K562 (cell line): ENCODE data around the gene SGSM2. TPM values are rescaled to one million over a fixed set of nuclear protein-coding genes. Genes with fewer than 3 reads are reported as not detected.

Source experiments
- BCLAF1 ChIP-seq, 2 experiments: fragments of 450-650 bp in 1 of 2; IDR thresholded peaks; 2 replicates each; pipeline ENCODE4 v1.6.1; 2011 to 2017; ENCODE audit warnings: low read depth in 2 of 2, antibody characterized with exemption in 1 of 2, borderline replicate concordance in 1 of 2, low read length in 1 of 2, mild to moderate bottlenecking in 1 of 2, mixed read lengths in 1 of 2; ENCODE audit not compliant: control insufficient read depth in 1 of 2
- ETS2 ChIP-seq: IDR thresholded peaks from 2 replicates; pipeline ENCODE4 v1.6.1; 2016; ENCODE audit warnings: borderline replicate concordance, missing genetic modification characterization, mild to moderate bottlenecking, moderate library complexity, missing compliant biosample characterization; ENCODE audit not compliant: poor library complexity, severe bottlenecking
- FOXP4 ChIP-seq: sonication (generic); formaldehyde crosslinking; IDR thresholded peaks from 2 replicates; pipeline ENCODE4 v1.8.0; 2022; ENCODE audit warnings: mild to moderate bottlenecking, missing genetic modification reagents, borderline replicate concordance
- GTF3C2 ChIP-seq: IDR thresholded peaks from 3 replicates; pipeline ENCODE4 v1.6.1; 2011; ENCODE audit warnings: borderline replicate concordance, mild to moderate bottlenecking, moderate library complexity; ENCODE audit not compliant: insufficient read length; ENCODE audit errors: extremely low read depth
- ILK ChIP-seq: fragments of 450-650 bp; IDR thresholded peaks from 2 replicates; pipeline ENCODE4 v1.6.1; 2016; ENCODE audit warnings: missing genetic modification characterization, low read depth, mild to moderate bottlenecking, missing compliant biosample characterization, moderate library complexity, borderline replicate concordance
- JUND ChIP-seq, 2 experiments: IDR thresholded peaks; 2 replicates in 1 of 2; 3 replicates in 1 of 2; pipeline ENCODE4 v1.6.1; 2011; ENCODE audit warnings: borderline replicate concordance in 2 of 2, low read depth in 2 of 2, low read length in 2 of 2, improper control_type of control experiment in 1 of 2, missing biosample characterization in 1 of 2, missing genetic modification characterization in 1 of 2, missing genetic modification reagents in 1 of 2
- NRF1 ChIP-seq, 2 experiments: fragments of 450-650 bp; IDR thresholded peaks in 1 of 2; conservative IDR thresholded peaks in 1 of 2; 2 replicates each; pipeline ENCODE4 v1.6.1; 2014; ENCODE audit warnings: mild to moderate bottlenecking in 2 of 2
- RBM25 ChIP-seq: fragments of 200-400 bp; formaldehyde crosslinking; IDR thresholded peaks from 2 replicates; pipeline ENCODE4 v1.6.1; 2018; ENCODE audit warnings: low read length, low read depth, moderate library complexity; ENCODE audit not compliant: severe bottlenecking
- TARDBP ChIP-seq: fragments of 450-650 bp; IDR thresholded peaks from 2 replicates; pipeline ENCODE4 v1.6.1; 2016
- TCFL5 ChIP-seq: fragments of 250-450 bp; sonication (Bioruptor Pico); conservative IDR thresholded peaks from 2 replicates; pipeline ENCODE4 v1.6.1; 2021; ENCODE audit warnings: mild to moderate bottlenecking, moderate library complexity, matching md5 sums
- TEAD4 ChIP-seq, 2 experiments: sonication (generic) in 1 of 2; formaldehyde crosslinking in 1 of 2; IDR thresholded peaks; 2 replicates each; pipeline versions ENCODE4 v1.6.1 to v1.8.0; 2012 to 2022; ENCODE audit warnings: borderline replicate concordance in 1 of 2, inconsistent platforms in 1 of 2, low read length in 1 of 2, mild to moderate bottlenecking in 1 of 2, missing genetic modification reagents in 1 of 2
- ZNF280A ChIP-seq: fragments of 450-650 bp; IDR thresholded peaks from 2 replicates; pipeline ENCODE4 v1.6.1; 2018; ENCODE audit warnings: mild to moderate bottlenecking, low read depth; ENCODE audit not compliant: partially characterized antibody
- ZNF384 ChIP-seq: IDR thresholded peaks from 2 replicates; pipeline ENCODE4 v1.6.1; 2012; ENCODE audit warnings: low read depth, low read length, improper control_type of control experiment
- ZNF75A ChIP-seq: fragments of 450-650 bp; formaldehyde crosslinking; IDR thresholded peaks from 2 replicates; pipeline ENCODE4 v1.4.0; 2020; ENCODE audit warnings: mild to moderate bottlenecking
- ZZZ3 ChIP-seq: fragments of 450-650 bp; IDR thresholded peaks from 2 replicates; pipeline ENCODE4 v1.6.1; 2016; ENCODE audit warnings: antibody characterized with exemption, mild to moderate bottlenecking, moderate library complexity
- polyA plus RNA-seq, 8 experiments: library from polyadenylated mRNA; depleted of rRNA in 4 of 8; stranded (reverse) in 5 of 8; unstranded in 3 of 8; fragments of >200 nt; fragmentation: Nextera tagmentation in 2 of 8; fragmentation: Illumina TruSeq in 1 of 8; extraction: Ambion mirVana in 2 of 8; extraction: Trizol in 1 of 8; gene quantifications; 2 replicates each; pipeline versions ENCODE4 v1.2.1 to v1.2.3, GENCODE V29; 2011 to 2014; ENCODE audit warnings: inconsistent platforms in 1 of 8, missing spikeins in 1 of 8
- total RNA-seq, 7 experiments: library from RNA; depleted of rRNA in 6 of 7; stranded (reverse); fragments of >200 nt in 6 of 7; fragmentation: Illumina TruSeq in 2 of 7; extraction: Trizol in 2 of 7; gene quantifications; 2 replicates each; pipeline versions ENCODE4 v1.2.1 to v1.2.3, GENCODE V29; 2011 to 2021; ENCODE audit warnings: low replicate concordance in 1 of 7

Gene SGSM2
- total and polyA plus RNA-seq, 9 of the 15 experiments (the other 6 are each of a cell fraction or from before 2014, with no cell fraction given) = 0.20 to 26.3 (median 14.8) TPM

DNA sequence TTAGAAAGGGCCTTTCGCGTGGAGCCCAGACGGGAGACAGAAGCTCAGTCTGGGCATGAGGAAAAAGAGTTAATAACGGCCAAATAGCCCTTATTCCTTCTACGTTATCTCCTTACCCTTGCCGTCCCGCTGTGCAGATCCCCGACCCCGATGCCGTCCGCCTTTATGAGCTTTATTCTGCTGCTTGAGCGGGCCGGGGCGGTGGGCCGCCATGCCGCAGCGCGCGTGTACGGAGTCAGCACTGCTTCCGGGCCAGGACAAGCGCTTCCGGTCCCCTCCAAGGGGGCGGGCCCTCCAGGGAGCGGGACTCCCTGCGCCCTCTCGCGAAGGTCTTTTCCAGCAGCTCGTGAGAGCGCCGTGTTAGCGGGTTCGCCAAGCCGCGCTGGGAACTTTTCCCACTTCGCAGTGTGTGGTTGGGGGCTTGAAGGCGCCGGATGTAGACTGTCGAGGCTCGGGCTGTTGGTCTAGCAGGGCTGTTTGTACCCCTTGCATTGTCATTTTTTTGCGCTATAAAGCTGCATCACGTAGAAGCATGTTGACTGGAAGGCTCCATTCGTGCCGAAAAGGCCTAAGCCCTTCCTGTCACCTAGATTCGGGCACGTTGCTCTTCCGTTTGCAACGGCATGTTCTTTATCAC, 968 bp upstream of the SGSM2 start, which contains the start of gene TSR1 (continued):
- no peak for TF ChIP-seq FOXP4 (CRISPR knock-in tag)
- TF ChIP-seq ZNF384 = no peak
- no peak for TF ChIP-seq ZNF75A (CRISPR knock-in tag)
- no peak for TF ChIP-seq ZZZ3
- TF ChIP-seq JUND (IDR thresholded peaks at IDR 0.05; ENCODE audit: borderline replicate concordance, low read depth, low read length) = no peak
- no peak for TF ChIP-seq JUND (tag; IDR thresholded peaks at IDR 0.05; ENCODE audit: borderline replicate concordance, low read depth, low read length)
- no peak for TF ChIP-seq RBM25
- TF ChIP-seq NRF1 (conservative IDR thresholded peaks at IDR 0.05 in 1 of 2, IDR thresholded peaks at IDR 0.05 in 1 of 2) = peak; percentile 45 to 54; a peak in 3 of 4 replicates
- no peak for TF ChIP-seq BCLAF1 (IDR thresholded peaks at IDR 0.05; ENCODE audit: borderline replicate concordance in 1 of 2, control insufficient read depth in 1 of 2, low read depth in 2 of 2, low read length in 1 of 2)
- TF ChIP-seq ETS2 = no peak
- TF ChIP-seq TARDBP = no peak
- TF ChIP-seq ZNF280A = no peak
- TF ChIP-seq TCFL5 (CRISPR knock-in tag) = no peak
- TF ChIP-seq GTF3C2 = no peak
- TF ChIP-seq TEAD4 (IDR thresholded peaks at IDR 0.05; ENCODE audit: low read length) = no peak
- no peak for TF ChIP-seq TEAD4 (CRISPR knock-in tag; IDR thresholded peaks at IDR 0.05; ENCODE audit: borderline replicate concordance)
- no peak for TF ChIP-seq ILK (tag)
